ENCODE data around the gene GMPPB. TPM values are rescaled to one million over a fixed set of nuclear protein-coding genes. Genes with fewer than 3 reads are reported as not detected.
A peak's percentile ranks its signal among the peaks of the same experiment; 100 is the strongest.

GMPPB gene
- total and polyA plus RNA-seq, 9 of the 15 experiments (the other 6 are each of a cell fraction or from before 2014, with no cell fraction given), result 0.53 to 17.4 (median 8.1) TPM

GRCh38 chr3:49723296-49723627, 489 bp downstream of the GMPPB start (continued):
- TF ChIP-seq FOSL1 (tag; conservative IDR thresholded peaks at IDR 0.05) (no peak), NFATC3 (IDR thresholded peaks at IDR 0.05) (no peak), MXI1 (IDR thresholded peaks at IDR 0.05; ENCODE audit: low read depth, low read length) (no peak), NFYB (IDR thresholded peaks at IDR 0.05; ENCODE audit: extremely low read depth, insufficient read length) (peak; percentile 42), ZNF12 (CRISPR knock-in tag; IDR thresholded peaks at IDR 0.05) (no peak), MNT (conservative IDR thresholded peaks at IDR 0.05) (no peak), SMAD2 (IDR thresholded peaks at IDR 0.05; ENCODE audit: low read depth, low read length) (no peak), HDAC8 (tag; IDR thresholded peaks at IDR 0.05) (no peak), MTA1 (IDR thresholded peaks at IDR 0.05; ENCODE audit: borderline replicate concordance) (no peak), EHMT2 (IDR thresholded peaks at IDR 0.05) (no peak), ZNF140 (CRISPR knock-in tag; IDR thresholded peaks at IDR 0.05) (no peak), SLC30A9 (CRISPR knock-in tag; IDR thresholded peaks at IDR 0.05) (no peak), AFF4 (CRISPR knock-in tag; IDR thresholded peaks at IDR 0.05) (0 out of 2 replicates have a peak, but pooled peaks have one; percentile 8), TCF3 (CRISPR knock-in tag; IDR thresholded peaks at IDR 0.05) (no peak), HCFC1 (IDR thresholded peaks at IDR 0.05; ENCODE audit: low read depth, low read length) (no peak), HMGN3 (IDR thresholded peaks at IDR 0.05; ENCODE audit: borderline replicate concordance, extremely low read depth, insufficient read length, low read depth, low read length) (no peak), E2F6 (IDR thresholded peaks at IDR 0.05; ENCODE audit: borderline replicate concordance in 1 of 2, extremely low read depth in 1 of 2, insufficient read depth in 1 of 2, insufficient read length in 1 of 2, low read depth in 1 of 2, low read length in 1 of 2, poor library complexity in 1 of 2, severe bottlenecking in 1 of 2) (peak in 1 of 2 experiments; percentile 18), SAP30 (IDR thresholded peaks at IDR 0.05; ENCODE audit: borderline replicate concordance, insufficient read depth, low read depth, low read length, poor library complexity, severe bottlenecking) (no peak), ZFP36 (IDR thresholded peaks at IDR 0.05; ENCODE audit: low read depth, low read length, partially characterized antibody) (no peak), MAFF (IDR thresholded peaks at IDR 0.05; ENCODE audit: low read length) (no peak), ATF4 (CRISPR knock-in tag; IDR thresholded peaks at IDR 0.05) (no peak), HMG20B (CRISPR knock-in tag; IDR thresholded peaks at IDR 0.05) (no peak), ZNF311 (CRISPR knock-in tag; IDR thresholded peaks at IDR 0.05) (no peak)

All from K562 (cell line).